Loucy (cell line): Measurements from ENCODE around the gene HS3ST5.

Experiments
- H2AFZ ChIP-seq: fragments of 200-600 bp; sonication (generic); 2 replicates; pipeline ENCODE4 v1.6.0; 2016; ENCODE audit warnings: antibody characterized with exemption, mild to moderate bottlenecking, low read length, moderate library complexity
- H3F3A ChIP-seq: fragments of 200-600 bp; 2 replicates; pipeline ENCODE4 v1.6.0; 2016; ENCODE audit warnings: antibody characterized with exemption, low read depth, mild to moderate bottlenecking
- H3K27me3 ChIP-seq: fragments of 200-600 bp; sonication (generic); 2 replicates; pipeline ENCODE4 v1.6.1; 2014; ENCODE audit warnings: low read length, mild to moderate bottlenecking; ENCODE audit not compliant: insufficient read depth, poor library complexity, severe bottlenecking
- H3K36me3 ChIP-seq: fragments of 200-600 bp; sonication (generic); 2 replicates; pipeline ENCODE4 v1.6.1; 2016; ENCODE audit warnings: low read length; ENCODE audit not compliant: insufficient read depth
- H3K4me1 ChIP-seq: fragments of 200-600 bp; sonication (generic); 2 replicates; pipeline ENCODE4 v1.5.1; 2014; ENCODE audit warnings: low read length, mild to moderate bottlenecking; ENCODE audit not compliant: insufficient read depth, poor library complexity, severe bottlenecking
- H3K4me2 ChIP-seq: fragments of 200-600 bp; sonication (generic); 2 replicates; pipeline ENCODE4 v1.6.0; 2014; ENCODE audit warnings: antibody characterized with exemption, low read length, low read depth, mild to moderate bottlenecking; ENCODE audit not compliant: poor library complexity, severe bottlenecking
- H3K4me3 ChIP-seq: fragments of 200-600 bp; sonication (generic); 2 replicates; pipeline ENCODE4 v1.5.1; 2014; ENCODE audit warnings: low read length, mild to moderate bottlenecking, mixed read lengths; ENCODE audit not compliant: poor library complexity, severe bottlenecking
- H3K79me2 ChIP-seq: fragments of 200-600 bp; sonication (generic); 2 replicates; pipeline ENCODE4 v1.6.1; 2014; ENCODE audit warnings: low read length; ENCODE audit not compliant: insufficient read depth
- H3K9ac ChIP-seq: fragments of 200-600 bp; sonication (generic); 2 replicates; pipeline ENCODE4 v1.6.0; 2014; ENCODE audit warnings: mild to moderate bottlenecking, low read depth, low read length, moderate library complexity; ENCODE audit not compliant: poor library complexity, severe bottlenecking
- H3K9me2 ChIP-seq: fragments of 200-600 bp; sonication (generic); replicated peaks from 2 replicates; pipeline ENCODE4 v1.6.1; 2016; ENCODE audit warnings: low read depth, low read length, mixed read lengths
- H3K9me3 ChIP-seq: fragments of 200-600 bp; sonication (generic); 2 replicates; pipeline ENCODE4 v1.6.1; 2014; ENCODE audit warnings: mild to moderate bottlenecking, antibody characterized with exemption, low read length, low read depth; ENCODE audit not compliant: insufficient read depth
- H4K20me1 ChIP-seq: fragments of 200-600 bp; sonication (generic); 2 replicates; pipeline ENCODE4 v1.6.0; 2014; ENCODE audit warnings: antibody characterized with exemption, low read length, mild to moderate bottlenecking; ENCODE audit not compliant: insufficient read depth, poor library complexity, severe bottlenecking
- CTCF ChIP-seq: fragments of 200-600 bp; sonication (generic); conservative IDR thresholded peaks from 2 replicates; pipeline ENCODE4 v1.5.1; 2014; ENCODE audit warnings: mild to moderate bottlenecking, antibody characterized with exemption, low read length
- EZH2phosphoT487 ChIP-seq: fragments of 200-600 bp; IDR thresholded peaks from 2 replicates; pipeline ENCODE4 v1.6.1; 2018; ENCODE audit warnings: antibody characterized with exemption, mild to moderate bottlenecking, moderate library complexity, borderline replicate concordance

HS3ST5 gene

DNA sequence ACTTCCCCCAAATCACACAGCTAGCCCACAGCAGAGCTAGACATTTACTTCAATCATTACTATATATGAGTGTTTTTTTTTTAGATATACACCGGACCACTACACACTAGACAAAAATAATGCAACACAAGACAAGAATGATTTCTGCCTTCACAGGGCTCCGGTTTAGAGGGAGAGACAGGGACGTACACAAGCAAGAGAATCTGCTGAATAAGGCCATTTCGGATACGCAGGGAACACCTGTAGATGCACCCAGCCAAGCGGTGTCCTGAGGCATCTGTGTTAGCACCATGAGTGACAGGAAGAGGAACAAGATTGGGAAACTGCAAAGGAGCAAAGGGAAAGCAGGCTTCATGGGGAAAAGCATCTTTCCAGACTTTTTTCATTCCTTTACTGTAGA is 45.7 kb downstream of the HS3ST5 start:
- Histone ChIP-seq H3F3A (no peaks in the 10 kb centered on the region), H3K4me3 (no peak overlapping the region), H2AFZ (no peak overlapping the region), H3K9me3 (no peaks in the 10 kb centered on the region), H3K79me2 (no peaks in the 10 kb centered on the region), H3K27me3 (no peaks in the 10 kb centered on the region), H4K20me1 (no peaks in the 10 kb centered on the region), H3K4me1 (no peaks in the 10 kb centered on the region), H3K36me3 (no peaks in the 10 kb centered on the region), H3K9ac (no peak overlapping the region), H3K4me2 (no peak overlapping the region), H3K9me2 (no peaks in the 10 kb centered on the region)
- TF ChIP-seq CTCF (no peak), EZH2phosphoT487 (no peak)

DNA sequence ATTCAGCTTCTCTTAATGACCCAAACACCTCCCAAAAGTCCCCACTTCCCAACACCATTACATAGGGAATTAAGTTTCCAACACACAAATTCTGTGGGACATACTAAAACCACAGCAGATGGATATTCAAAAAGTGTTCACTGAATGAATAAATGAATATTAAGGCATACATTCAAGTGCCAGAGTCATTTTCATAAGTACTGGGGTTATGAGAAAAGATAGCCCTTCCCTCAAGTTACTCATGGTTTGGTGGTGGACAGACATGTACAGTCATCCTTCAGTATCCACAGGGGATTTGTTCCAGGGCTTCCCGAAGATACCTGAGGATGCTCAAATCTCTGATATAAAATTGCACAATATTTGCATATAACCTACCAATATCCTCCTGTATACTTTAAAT is 50.4 kb downstream of the HS3ST5 start:
- H3K36me3 ChIP-seq: no peaks in the 10 kb centered on the region
- no peak overlapping the region for H3K4me2 ChIP-seq
- no peaks in the 10 kb centered on the region for H3K79me2 ChIP-seq
- TF ChIP-seq CTCF (no peak), EZH2phosphoT487 (no peak)
- H3K27me3 ChIP-seq: no peaks in the 10 kb centered on the region
- H2AFZ ChIP-seq: no peak overlapping the region
- H3K9me2 ChIP-seq: no peaks in the 10 kb centered on the region
- H3K9ac ChIP-seq: no peak overlapping the region
- no peaks in the 10 kb centered on the region for H3K9me3 ChIP-seq
- H4K20me1 ChIP-seq: no peaks in the 10 kb centered on the region
- H3K4me1 ChIP-seq: no peaks in the 10 kb centered on the region
- H3F3A ChIP-seq: no peaks in the 10 kb centered on the region
- H3K4me3 ChIP-seq: no peak overlapping the region

DNA sequence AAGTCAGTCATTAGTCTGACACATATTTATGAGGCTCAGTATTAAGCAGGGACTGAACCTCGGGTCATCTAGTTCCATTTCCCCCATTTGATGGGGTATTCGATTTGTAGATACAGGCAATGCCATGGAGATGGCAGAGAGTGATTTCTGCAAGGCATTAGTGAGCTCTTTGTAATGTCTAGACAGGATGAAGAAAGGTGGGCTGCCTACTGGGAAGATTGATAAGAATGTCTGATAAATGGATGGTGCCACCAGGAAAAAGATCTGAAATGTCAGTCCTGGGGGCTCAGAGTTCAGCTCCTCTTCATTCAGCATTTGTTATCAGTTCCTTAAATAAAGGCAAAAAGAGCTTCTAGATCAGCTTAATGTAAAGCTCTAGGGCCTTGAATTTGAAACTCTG is 51.4 kb downstream of the HS3ST5 start:
- Histone ChIP-seq H3K4me3 (no peak overlapping the region), H3K4me2 (no peak overlapping the region), H3K79me2 (no peaks in the 10 kb centered on the region), H3K36me3 (no peaks in the 10 kb centered on the region), H3K9ac (no peak overlapping the region), H3K9me3 (no peaks in the 10 kb centered on the region), H2AFZ (no peak overlapping the region), H3K27me3 (no peaks in the 10 kb centered on the region), H3F3A (no peaks in the 10 kb centered on the region), H3K9me2 (no peaks in the 10 kb centered on the region), H4K20me1 (no peaks in the 10 kb centered on the region), H3K4me1 (no peaks in the 10 kb centered on the region)
- no peak for TF ChIP-seq EZH2phosphoT487
- no peak for TF ChIP-seq CTCF
